ENCODE measurements around the gene OPTN. TPM values are rescaled to one million over a fixed set of nuclear protein-coding genes. Genes with fewer than 3 reads are reported as not detected.

Gene OPTN
- total RNA-seq, 1 donor from 2014 or later = 36.3 TPM

GRCh38 chr10:13095094-13095493, 4.9 kb upstream of the OPTN start:
- DNase-seq (ENCODE audit: low spot score) = no peak
- peaks cover 5% of the 10 kb centered on the region for H3K27me3 Mint-ChIP-seq (ENCODE audit: unreplicated experiment)

GRCh38 chr10:13095929-13096328, 4.0 kb upstream of the OPTN start:
- H3K4me1 Mint-ChIP-seq (ENCODE audit: unreplicated experiment) = peaks cover 5% of the 10 kb centered on the region
- H3K27ac Mint-ChIP-seq (ENCODE audit: unreplicated experiment) = no peak overlapping the region
- H3K9me3 Mint-ChIP-seq (ENCODE audit: unreplicated experiment) = peaks cover 5% of the 10 kb centered on the region
- H3K36me3 Mint-ChIP-seq (ENCODE audit: low read depth, unreplicated experiment) = peaks cover 4% of the 10 kb centered on the region
- no peak for DNase-seq (ENCODE audit: low spot score)
- no peak overlapping the region for H3K4me3 Mint-ChIP-seq (ENCODE audit: unreplicated experiment)
- H3K27me3 Mint-ChIP-seq (ENCODE audit: unreplicated experiment) = peaks cover 5% of the 10 kb centered on the region
- TF ChIP-seq CTCF (IDR thresholded peaks at IDR 0.05; ENCODE audit: unreplicated experiment) = no peak

More at GRCh38 chr10:13095094-13095493, 4.9 kb upstream of the OPTN start:
- H3K27ac Mint-ChIP-seq (ENCODE audit: unreplicated experiment) = no peak overlapping the region
- H3K4me1 Mint-ChIP-seq (ENCODE audit: unreplicated experiment) = no peaks in the 10 kb centered on the region
- TF ChIP-seq CTCF (IDR thresholded peaks at IDR 0.05; ENCODE audit: unreplicated experiment) = no peak
- H3K36me3 Mint-ChIP-seq (ENCODE audit: low read depth, unreplicated experiment) = peaks cover 7% of the 10 kb centered on the region
- H3K9me3 Mint-ChIP-seq (ENCODE audit: unreplicated experiment) = peaks cover 5% of the 10 kb centered on the region
- H3K4me3 Mint-ChIP-seq (ENCODE audit: unreplicated experiment) = no peak overlapping the region

GRCh38 chr10:13099144-13099665, 758 bp upstream of the OPTN start:
- H3K27me3 Mint-ChIP-seq (ENCODE audit: unreplicated experiment) = peaks cover 3% of the 10 kb centered on the region
- peak overlapping the region; percentile 92 for H3K4me3 Mint-ChIP-seq (ENCODE audit: unreplicated experiment)
- H3K36me3 Mint-ChIP-seq (ENCODE audit: low read depth, unreplicated experiment) = no peaks in the 10 kb centered on the region
- peak; percentile 46 for DNase-seq (ENCODE audit: low spot score)
- no peak for TF ChIP-seq CTCF (IDR thresholded peaks at IDR 0.05; ENCODE audit: unreplicated experiment)
- no peak overlapping the region for H3K27ac Mint-ChIP-seq (ENCODE audit: unreplicated experiment)
- peaks cover 6% of the 10 kb centered on the region for H3K4me1 Mint-ChIP-seq (ENCODE audit: unreplicated experiment)
- H3K9me3 Mint-ChIP-seq (ENCODE audit: unreplicated experiment) = no peaks in the 10 kb centered on the region

DNA sequence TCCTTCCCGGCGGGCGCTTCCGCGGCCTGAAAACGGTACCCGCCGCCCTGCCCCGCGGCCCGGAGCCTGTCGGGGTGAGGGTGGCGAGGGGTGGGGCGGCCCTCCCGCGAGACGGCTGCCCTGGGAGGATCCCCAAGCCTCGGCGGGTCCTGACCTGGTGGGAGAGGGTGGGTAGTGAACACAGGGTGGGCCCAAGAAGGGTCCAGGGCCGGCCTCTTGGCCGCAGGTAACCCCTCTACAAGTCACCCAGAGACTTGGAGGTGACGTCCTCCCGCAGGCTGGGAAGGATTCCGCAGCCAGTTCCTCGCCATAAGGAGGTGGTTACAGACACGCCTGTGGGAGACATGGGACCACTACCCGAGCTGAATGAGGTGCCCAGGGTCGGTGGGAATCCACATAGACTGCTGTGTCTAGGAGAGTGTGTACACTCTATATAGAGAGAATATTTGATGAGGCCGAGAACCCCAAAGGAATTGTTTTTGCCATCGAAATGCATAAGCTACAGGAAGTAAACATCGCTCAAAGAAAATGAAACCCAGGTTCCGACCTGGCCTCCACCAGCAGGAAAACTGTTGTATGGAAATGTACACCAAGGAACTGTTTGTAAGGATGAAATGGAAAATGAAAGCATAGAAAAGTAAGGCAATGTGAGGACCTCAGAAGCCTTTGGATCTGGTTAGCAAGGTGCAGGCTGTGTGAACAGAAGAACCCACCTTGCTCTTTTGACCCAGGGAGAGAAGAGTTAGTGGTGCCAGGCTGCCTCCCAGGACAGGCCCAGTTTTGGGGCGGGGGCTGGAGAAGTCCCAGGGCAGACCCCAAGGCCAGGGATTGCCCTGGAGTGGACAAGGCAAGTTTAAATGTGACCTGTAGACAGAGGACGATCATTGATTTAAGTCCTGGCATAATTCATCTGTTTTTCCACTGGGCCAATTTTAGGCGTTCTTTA, 659 bp downstream of the OPTN start:
- H3K27ac Mint-ChIP-seq (ENCODE audit: unreplicated experiment) = no peak overlapping the region
- H3K4me1 Mint-ChIP-seq (ENCODE audit: unreplicated experiment) = peaks cover 6% of the 10 kb centered on the region
- peak; percentile 19 for DNase-seq (ENCODE audit: low spot score)
- H3K4me3 Mint-ChIP-seq (ENCODE audit: unreplicated experiment) = peak overlapping the region; percentile 84
- H3K9me3 Mint-ChIP-seq (ENCODE audit: unreplicated experiment) = no peaks in the 10 kb centered on the region
- H3K36me3 Mint-ChIP-seq (ENCODE audit: low read depth, unreplicated experiment) = no peaks in the 10 kb centered on the region
- peaks cover 3% of the 10 kb centered on the region for H3K27me3 Mint-ChIP-seq (ENCODE audit: unreplicated experiment)
- TF ChIP-seq CTCF (IDR thresholded peaks at IDR 0.05; ENCODE audit: unreplicated experiment) = no peak
